HCT116 (cell line): ENCODE data around the gene AAMDC.
"Not testable (repeated sequence)": the region's sequence is repeated elsewhere in the genome, so short reads cannot be mapped to it uniquely, and the experiment has no call there.

Experiments used
- ATF3 ChIP-seq: IDR thresholded peaks from 2 replicates; pipeline ENCODE4 v1.6.1; 2012
- CEBPB ChIP-seq: IDR thresholded peaks from 2 replicates; pipeline ENCODE4 v1.6.1; 2012; ENCODE audit warnings: low read depth
- CTCF ChIP-seq, 3 experiments: fragments of 200-600 bp in 1 of 3; sonication (generic) in 1 of 3; IDR thresholded peaks in 2 of 3; conservative IDR thresholded peaks in 1 of 3; 2 replicates each; pipeline ENCODE4 v1.5.1; 2012 to 2017; ENCODE audit warnings: low read depth in 2 of 3, low read length in 2 of 3, antibody characterized with exemption in 1 of 3, borderline replicate concordance in 1 of 3, control low read depth in 1 of 3, mild to moderate bottlenecking in 1 of 3, mixed read lengths in 1 of 3, mixed run types in 1 of 3, moderate library complexity in 1 of 3; ENCODE audit not compliant: insufficient read depth in 1 of 3
- EZH2 ChIP-seq: fragments of 200-600 bp; sonication (generic); IDR thresholded peaks from 2 replicates; pipeline ENCODE4 v1.6.1; 2017; ENCODE audit warnings: antibody characterized with exemption, mixed run types
- JUND ChIP-seq: IDR thresholded peaks from 2 replicates; pipeline ENCODE4 v1.6.1; 2012
- MAX ChIP-seq: IDR thresholded peaks from 2 replicates; pipeline ENCODE4 v1.6.1; 2012
- POLR2A ChIP-seq: IDR thresholded peaks from 2 replicates; pipeline ENCODE4 v1.7.0; 2011; ENCODE audit warnings: borderline replicate concordance; ENCODE audit not compliant: insufficient read depth, insufficient read length; ENCODE audit errors: extremely low read depth
- POLR2AphosphoS5 ChIP-seq: IDR thresholded peaks from 2 replicates; pipeline ENCODE4 v1.6.1; 2011; ENCODE audit warnings: mild to moderate bottlenecking, low read depth, low read length, moderate library complexity
- RAD21 ChIP-seq: IDR thresholded peaks from 2 replicates; pipeline ENCODE4 v1.6.1; 2012; ENCODE audit warnings: low read depth, mild to moderate bottlenecking
- REST ChIP-seq: IDR thresholded peaks from 2 replicates; pipeline ENCODE4 v1.6.1; 2012; ENCODE audit warnings: low read depth
- SRF ChIP-seq: IDR thresholded peaks from 2 replicates; pipeline ENCODE4 v1.6.1; 2012; ENCODE audit warnings: low read depth
- TCF7L2 ChIP-seq: IDR thresholded peaks from 2 replicates; pipeline ENCODE4 v1.7.0; 2011; ENCODE audit warnings: borderline replicate concordance, inconsistent platforms; ENCODE audit not compliant: insufficient read depth, insufficient read length; ENCODE audit errors: extremely low read depth
- YY1 ChIP-seq: IDR thresholded peaks from 2 replicates; pipeline ENCODE4 v1.6.1; 2011; ENCODE audit warnings: low read length, low read depth, moderate library complexity, mild to moderate bottlenecking; ENCODE audit not compliant: insufficient replicate concordance; ENCODE audit errors: extremely low read depth
- ZNF274 ChIP-seq: fragments of 200-500 bp; sonication (Bioruptor generic); IDR thresholded peaks from 2 replicates; pipeline ENCODE4 v1.6.1; 2014; ENCODE audit warnings: mild to moderate bottlenecking, low read depth, low read length, inconsistent platforms

- not testable (repeated sequence) for TF ChIP-seq POLR2A; CTCF (IDR thresholded peaks at IDR 0.05 in 2 of 3, conservative IDR thresholded peaks at IDR 0.05 in 1 of 3; ENCODE audit: borderline replicate concordance in 1 of 3, insufficient read depth in 1 of 3, low read depth in 2 of 3, low read length in 2 of 3); POLR2AphosphoS5; JUND; RAD21; EZH2; YY1; REST; CEBPB; TCF7L2; ATF3; MAX; ZNF274; SRF
Observed at GRCh38 chr11:77861444-77861843, 40.5 kb downstream of the AAMDC start.
